MV-4-11 (cell line): ENCODE results near the gene LRRC18.

ENCODE experiments used
- DNase-seq: peaks from one replicate; lab custom pipeline; 2025; lab: John Stamatoyannopoulos, UW

The LRRC18 gene

GRCh38 chr10:48939790-48940325 lies at the start of gene LRRC18:
Gene LRRC18 (minus strand): TSS chr10:48939840. CDS start chr10:48914155, 25,685 bp downstream.
- no peak for DNase-seq

- no peak for DNase-seq
Measured at GRCh38 chr10:48985621-48986158, 46.0 kb upstream of the LRRC18 start.

DNA sequence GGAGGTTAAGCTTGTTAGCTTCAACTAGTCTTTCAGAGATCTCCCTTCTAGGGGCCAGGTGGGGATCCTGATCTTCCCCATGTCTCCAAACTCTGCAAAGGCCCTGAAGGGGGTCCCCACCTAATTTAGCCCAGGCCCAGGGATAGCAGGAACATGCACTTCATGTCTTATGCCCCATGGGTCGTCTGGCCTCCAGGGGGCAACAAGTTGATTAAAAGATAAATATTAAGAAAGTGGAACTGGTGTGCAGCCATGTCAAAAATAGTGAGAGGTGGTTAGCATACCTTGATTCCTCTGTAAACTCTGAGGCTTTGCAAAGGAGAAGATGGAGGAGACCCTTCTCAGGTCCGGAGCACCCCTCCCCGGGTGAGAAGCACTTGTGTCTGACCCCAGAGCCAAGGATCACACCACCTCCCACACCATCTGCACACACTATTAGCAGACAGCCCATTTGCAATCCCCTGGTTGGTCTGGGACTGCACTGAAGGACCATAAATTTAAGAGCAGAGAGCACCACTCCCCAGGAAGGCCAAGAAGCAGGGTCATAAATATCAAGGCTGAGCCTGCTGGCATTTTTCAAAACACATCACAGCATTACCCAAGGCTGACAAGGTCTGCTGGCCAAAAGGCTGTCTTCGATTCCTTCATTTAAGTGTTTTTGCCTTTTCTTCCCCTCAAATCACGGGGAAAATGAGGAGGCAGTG lies 44.2 kb upstream of the LRRC18 start:
- DNase-seq: no peak

- no peak for DNase-seq
Measured at GRCh38 chr10:48982584-48982983, 42.9 kb upstream of the LRRC18 start.

DNA sequence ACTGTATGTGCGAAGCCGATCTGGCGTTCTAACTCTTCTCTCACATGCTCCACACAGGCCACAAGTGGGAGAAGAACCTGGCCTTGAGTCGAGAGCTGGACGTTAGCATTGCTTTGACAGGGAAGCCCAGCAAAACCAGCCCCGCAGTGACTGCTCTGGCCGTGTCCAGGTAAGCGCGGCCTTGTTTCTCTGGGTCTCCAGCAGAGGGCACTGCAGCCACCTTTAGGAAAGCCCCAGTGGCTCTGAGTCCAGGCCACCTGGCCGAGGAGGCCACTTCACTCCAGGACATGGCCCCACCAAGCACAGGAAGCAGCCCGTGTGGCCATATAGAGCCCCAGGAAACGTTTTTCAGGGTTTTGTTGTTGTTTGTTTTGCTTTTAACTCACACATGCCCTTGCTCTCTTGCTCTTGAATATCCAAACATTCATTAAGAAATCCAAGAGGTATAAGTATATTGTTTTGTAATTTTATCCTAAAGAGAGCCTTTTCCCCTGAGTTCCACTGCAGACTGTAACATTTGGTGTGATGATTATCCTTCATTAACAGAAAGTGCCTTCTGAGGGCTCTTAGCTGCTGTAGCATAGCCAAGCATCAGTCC lies 41.8 kb upstream of the LRRC18 start:
- DNase-seq: no peak

GRCh38 chr10:48978318-48978717 lies 38.7 kb upstream of the LRRC18 start:
- DNase-seq: no peak

DNA sequence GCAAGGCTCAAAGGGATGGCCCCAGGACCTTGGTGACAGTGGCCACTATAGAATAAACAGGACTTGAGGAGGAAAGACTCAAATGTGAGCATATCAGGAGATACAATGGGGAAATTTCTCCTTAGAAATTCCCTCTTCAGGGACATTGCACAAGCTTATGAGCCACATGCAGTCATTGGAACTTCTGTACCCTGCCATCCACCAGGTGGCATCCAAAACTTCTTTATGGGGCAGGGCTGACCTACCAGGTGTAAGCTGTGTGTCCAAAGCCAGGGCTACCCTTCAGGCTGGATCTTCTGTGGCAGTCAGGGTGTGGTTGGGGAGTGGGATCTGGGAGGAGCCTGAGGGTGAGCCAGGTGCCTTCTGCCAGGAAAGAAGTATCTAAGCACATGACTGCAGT lies 36.6 kb upstream of the LRRC18 start:
- DNase-seq: no peak

GRCh38 chr10:48974510-48975156 lies 35.0 kb upstream of the LRRC18 start:
- DNase-seq: no peak

- DNase-seq: no peak
Measured at GRCh38 chr10:48973065-48973464, 33.4 kb upstream of the LRRC18 start.

- DNase-seq: no peak
Measured at GRCh38 chr10:48970654-48971053, 31.0 kb upstream of the LRRC18 start.

DNA sequence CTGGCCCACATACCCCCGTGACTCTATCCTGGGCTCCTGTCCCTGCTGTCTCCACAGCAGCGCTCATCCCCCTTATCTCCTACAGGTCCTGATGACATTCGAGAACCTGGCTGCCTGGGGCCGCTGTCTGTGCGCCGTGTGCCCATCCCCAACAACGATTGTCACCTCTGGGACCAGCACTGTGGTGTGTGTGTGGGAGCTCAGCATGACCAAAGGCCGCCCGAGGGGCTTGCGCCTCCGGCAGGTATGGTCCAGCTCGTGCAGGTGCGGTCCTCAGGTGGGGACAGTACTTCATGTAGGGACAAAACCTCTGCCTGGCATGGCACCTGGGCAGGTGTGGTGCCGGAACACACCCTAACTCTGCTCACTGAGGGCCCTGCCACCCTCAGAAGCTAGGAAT lies 30.4 kb upstream of the LRRC18 start:
- no peak for DNase-seq

GRCh38 chr10:48968036-48968435 lies 28.4 kb upstream of the LRRC18 start:
- no peak for DNase-seq

- no peak for DNase-seq
Measured at GRCh38 chr10:48965460-48965859, 25.8 kb upstream of the LRRC18 start.

DNA sequence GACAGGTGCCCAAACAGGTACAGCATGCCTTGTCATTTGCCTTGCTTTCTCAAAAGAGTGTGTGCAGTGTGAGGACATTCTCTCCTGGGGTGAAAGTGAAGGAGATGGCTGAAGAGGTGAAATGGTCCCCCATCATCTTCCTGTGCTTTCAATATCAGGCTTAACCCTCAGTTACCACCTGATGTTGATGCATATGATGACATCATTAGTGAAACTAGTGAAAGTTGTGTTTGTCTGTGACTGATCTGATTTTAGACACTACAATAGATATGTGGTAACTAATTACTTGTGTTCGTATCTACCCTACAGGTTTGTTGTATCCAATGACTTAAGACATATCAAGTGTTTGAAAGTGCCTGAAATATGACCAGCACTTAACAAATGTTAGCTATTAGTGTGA lies 24.4 kb upstream of the LRRC18 start:
- DNase-seq: no peak

GRCh38 chr10:48958598-48959190 lies 19.1 kb upstream of the LRRC18 start:
- no peak for DNase-seq

GRCh38 chr10:48957361-48958151 lies 17.9 kb upstream of the LRRC18 start:
- no peak for DNase-seq

- no peak for DNase-seq
Measured at GRCh38 chr10:48951707-48952106, 12.1 kb upstream of the LRRC18 start.

- DNase-seq: no peak
Measured at GRCh38 chr10:48948470-48949037, 8.9 kb upstream of the LRRC18 start.

- no peak for DNase-seq
Measured at GRCh38 chr10:48947690-48948469, 8.2 kb upstream of the LRRC18 start.

GRCh38 chr10:48946891-48947500 lies 7.4 kb upstream of the LRRC18 start:
- DNase-seq: no peak
